Prostate gland (tissue), 2 donors: ENCODE data around the gene TOMM22. TPM values are rescaled to one million over a fixed set of nuclear protein-coding genes. Genes with fewer than 3 reads are reported as not detected.
A peak's percentile ranks its signal among the peaks of the same experiment; 100 is the strongest.

Experiments
- DNase-seq: peaks from one replicate; pipeline ENCODE4 v3.0.0-alpha.2; 2019; ENCODE audit warnings: low spot score
- H3K27ac ChIP-seq, 2 donors: fragments of 200-600 bp; sonication (generic); 2 replicates each; pipeline ENCODE4 v1.5.1; 2017 to 2019
- H3K27me3 ChIP-seq: fragments of 200-600 bp; sonication (generic); replicated peaks from 2 replicates; pipeline ENCODE4 v1.5.1; 2019; ENCODE audit not compliant: insufficient read depth
- H3K36me3 ChIP-seq, 2 donors: fragments of 200-600 bp; sonication (generic); 1 replicate in 1 of 2; 2 replicates in 1 of 2; pipeline versions ENCODE4 v1.5.1 to v1.8.1; 2017 to 2019
- H3K4me1 ChIP-seq: fragments of 200-600 bp; sonication (generic); replicated peaks from 2 replicates; pipeline ENCODE4 v1.5.1; 2019
- H3K4me3 ChIP-seq, 2 donors: fragments of 200-600 bp; sonication (generic); 2 replicates each; pipeline ENCODE4 v1.5.1; 2017 to 2019
- H3K9me3 ChIP-seq: fragments of 200-600 bp; sonication (generic); 2 replicates; pipeline ENCODE4 v1.5.1; 2017
- POLR2A ChIP-seq: fragments of 450-650 bp; IDR thresholded peaks from one replicate; pipeline ENCODE4 v1.6.1; 2016; ENCODE audit warnings: antibody characterized with exemption, mild to moderate bottlenecking
- POLR2AphosphoS5 ChIP-seq: sonication (generic); formaldehyde crosslinking; IDR thresholded peaks from one replicate; pipeline ENCODE4 v1.6.1; 2017; ENCODE audit warnings: antibody characterized with exemption
- WGBS: methylation state at CpG from one replicate; pipeline ENCODE4 v1.1.5; 2018; 5-methylcytosine and 5-hydroxymethylcytosine counted together
- intact Hi-C: fragments of 100-400 bp; cut with DNase I; formaldehyde crosslinking; loops from one replicate; pipeline ENCODE4 v1.14.2; 2022
- total RNA-seq, 2 donors: library from RNA; depleted of rRNA; stranded (reverse); fragments of >200 nt; gene quantifications; one replicate each; pipeline ENCODE4 v1.1.0, GENCODE V29; 2016
- TF ChIP-seq, protein P1 (sequence below), 4 experiments: fragments of 200-600 bp in 2 of 4; fragments of 450-650 bp in 2 of 4; sonication (generic) in 2 of 4; IDR thresholded peaks; 1 replicate in 3 of 4; 2 replicates in 1 of 4; pipeline ENCODE4 v1.5.1; 2016 to 2019; ENCODE audit warnings: antibody characterized with exemption in 4 of 4, mild to moderate bottlenecking in 2 of 4, moderate library complexity in 2 of 4

TOMM22 gene
- total RNA-seq, 2 donors from 2014 or later = 44.5 to 50.8 TPM

DNA sequence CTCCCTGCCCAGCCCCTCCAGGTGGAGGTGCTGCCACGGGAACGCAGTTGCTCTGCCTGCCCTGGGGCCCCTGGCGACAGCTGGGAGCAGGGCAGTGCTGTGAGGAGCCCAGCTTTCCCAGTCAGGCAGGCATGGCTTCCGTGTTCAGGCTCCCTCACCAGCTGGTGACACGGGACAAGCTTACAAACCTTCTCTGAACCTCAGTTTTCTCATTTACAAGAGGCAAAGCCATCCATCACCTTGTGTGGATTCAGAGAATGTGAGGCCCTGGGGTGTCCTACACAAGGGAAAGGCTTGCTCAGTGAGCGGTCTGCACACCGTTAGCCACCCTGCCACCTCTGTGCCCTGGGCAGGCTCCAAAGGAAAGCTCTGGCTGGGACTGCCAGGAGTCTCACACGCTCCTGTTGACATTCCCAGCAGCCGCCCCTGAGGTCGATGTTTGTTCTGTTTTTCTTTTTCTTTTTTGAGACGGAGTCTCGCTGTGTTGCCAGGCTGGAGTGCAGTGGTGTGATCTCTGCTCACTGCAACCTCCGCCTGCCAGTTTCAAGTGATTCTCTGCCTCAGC is 50.6 kb downstream of the TOMM22 start:
- Histone ChIP-seq H3K9me3 (no peaks in the 10 kb centered on the region), H3K4me3 (no peak overlapping the region), H3K27ac (peak overlapping the region; percentile 66 to 82), H3K36me3 (peaks cover 32 to 48% of the 10 kb centered on the region in 2 donors), H3K4me1 (peaks cover 8% of the 10 kb centered on the region), H3K27me3 (no peaks in the 10 kb centered on the region)
- intact Hi-C loops = loop anchor here (5.0 kb wide), 1 partner anchor 50 kb away; the partner anchor contains the start of gene TOMM22
- WGBS = 28% methylated on average over 13 of the region's 13 CpGs
- TF ChIP-seq POLR2A = no peak
- TF ChIP-seq POLR2AphosphoS5 = peak; percentile 18
- TF ChIP-seq, protein P1, sequence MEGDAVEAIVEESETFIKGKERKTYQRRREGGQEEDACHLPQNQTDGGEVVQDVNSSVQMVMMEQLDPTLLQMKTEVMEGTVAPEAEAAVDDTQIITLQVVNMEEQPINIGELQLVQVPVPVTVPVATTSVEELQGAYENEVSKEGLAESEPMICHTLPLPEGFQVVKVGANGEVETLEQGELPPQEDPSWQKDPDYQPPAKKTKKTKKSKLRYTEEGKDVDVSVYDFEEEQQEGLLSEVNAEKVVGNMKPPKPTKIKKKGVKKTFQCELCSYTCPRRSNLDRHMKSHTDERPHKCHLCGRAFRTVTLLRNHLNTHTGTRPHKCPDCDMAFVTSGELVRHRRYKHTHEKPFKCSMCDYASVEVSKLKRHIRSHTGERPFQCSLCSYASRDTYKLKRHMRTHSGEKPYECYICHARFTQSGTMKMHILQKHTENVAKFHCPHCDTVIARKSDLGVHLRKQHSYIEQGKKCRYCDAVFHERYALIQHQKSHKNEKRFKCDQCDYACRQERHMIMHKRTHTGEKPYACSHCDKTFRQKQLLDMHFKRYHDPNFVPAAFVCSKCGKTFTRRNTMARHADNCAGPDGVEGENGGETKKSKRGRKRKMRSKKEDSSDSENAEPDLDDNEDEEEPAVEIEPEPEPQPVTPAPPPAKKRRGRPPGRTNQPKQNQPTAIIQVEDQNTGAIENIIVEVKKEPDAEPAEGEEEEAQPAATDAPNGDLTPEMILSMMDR (IDR thresholded peaks at IDR 0.05) = peak in 1 of 4 experiments; percentile 28
- DNase-seq = no peak

DNA sequence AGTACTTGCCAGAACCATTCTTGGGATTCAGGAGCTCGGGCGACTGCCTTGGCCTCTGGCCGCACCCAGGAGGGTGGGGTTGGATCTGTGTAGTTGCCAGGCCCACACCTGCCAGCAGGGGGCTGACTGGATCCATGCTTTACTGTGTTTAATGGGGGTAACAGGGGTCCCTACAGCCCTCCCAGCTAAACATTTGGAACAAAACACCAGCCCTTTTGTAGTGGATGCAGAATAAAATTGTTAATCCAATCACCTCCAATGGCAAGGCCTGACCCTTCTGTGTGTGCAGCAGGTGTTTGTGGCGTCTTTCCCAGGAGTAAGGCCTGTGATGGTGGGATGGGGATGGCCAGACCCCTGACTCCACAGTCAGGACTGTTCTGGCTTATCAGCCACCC is 51.6 kb downstream of the TOMM22 start:
- WGBS = 29% methylated on average over 4 of the region's 4 CpGs
- Histone ChIP-seq H3K9me3 (no peaks in the 10 kb centered on the region), H3K4me1 (peaks cover 8% of the 10 kb centered on the region), H3K4me3 (no peak overlapping the region), H3K27me3 (no peaks in the 10 kb centered on the region), H3K36me3 (peaks cover 32 to 47% of the 10 kb centered on the region in 2 donors), H3K27ac (peak overlapping the region; percentile 66 to 82)
- intact Hi-C loops = loop anchor here (5.0 kb wide), 1 partner anchor 51 kb away; the partner anchor contains the start of gene TOMM22
- no peak for DNase-seq
- TF ChIP-seq POLR2AphosphoS5 (no peak), POLR2A (no peak)
- TF ChIP-seq, protein P1 (IDR thresholded peaks at IDR 0.05) = peak; percentile 51 to 78 (median 65)

- Histone ChIP-seq H3K4me1 (peaks cover 8% of the 10 kb centered on the region), H3K27me3 (no peaks in the 10 kb centered on the region), H3K9me3 (no peaks in the 10 kb centered on the region), H3K36me3 (peaks cover 32 to 47% of the 10 kb centered on the region in 2 donors), H3K4me3 (no peak overlapping the region), H3K27ac (peak overlapping the region; percentile 66 to 82)
- intact Hi-C loops = loop anchor here (5.0 kb wide), 1 partner anchor 52 kb away; the partner anchor contains the start of gene TOMM22
- DNase-seq = peak; percentile 67
- TF ChIP-seq, protein P1 (IDR thresholded peaks at IDR 0.05) = no peak
- TF ChIP-seq POLR2A = no peak
- peak; percentile 52 for TF ChIP-seq POLR2AphosphoS5
- WGBS = 28% methylated on average over 8 of the region's 8 CpGs
Measured at GRCh38 chr22:38733724-38734381, 52.1 kb downstream of the TOMM22 start.

- Histone ChIP-seq H3K4me1 (peaks cover 8% of the 10 kb centered on the region), H3K27me3 (no peaks in the 10 kb centered on the region), H3K36me3 (peaks cover 32 to 47% of the 10 kb centered on the region in 2 donors), H3K4me3 (no peak overlapping the region), H3K27ac (peak overlapping the region; percentile 66 to 82), H3K9me3 (no peaks in the 10 kb centered on the region)
- intact Hi-C loops = loop anchor here (5.0 kb wide), 1 partner anchor 52 kb away; the partner anchor contains the start of gene TOMM22
- WGBS = 83% methylated on average over 13 of the region's 13 CpGs
- TF ChIP-seq POLR2AphosphoS5 (no peak), POLR2A (no peak)
- TF ChIP-seq, protein P1 (IDR thresholded peaks at IDR 0.05) = no peak
- DNase-seq = no peak
Measured at GRCh38 chr22:38734421-38735100, 52.8 kb downstream of the TOMM22 start.

Other genes with a start within 250 kb of the TOMM22 start
- gene KCNJ4, start 226.8 kb upstream of the TOMM22 start, total RNA-seq = 1 to 10 TPM in 1 of 2 donors, not detected in 1; 3.2 TPM
- 10 to 100 TPM; 13.8 to 25.4 TPM for gene KDELR3, start 213.9 kb upstream of the TOMM22 start, total RNA-seq
- gene DDX17, start 175.6 kb upstream of the TOMM22 start, total RNA-seq = 100 to 1,000 TPM; 374 to 600 TPM
- gene DMC1, start 111.8 kb upstream of the TOMM22 start, total RNA-seq = 1 to 10 TPM in 1 of 2 donors, under 1 TPM in 1; 0.23 to 3.2 TPM
- gene FAM227A, start 25.6 kb upstream of the TOMM22 start, total RNA-seq = 1 to 10 TPM; 1.0 to 2.2 TPM
- gene CBY1, start 25.3 kb upstream of the TOMM22 start, total RNA-seq = 10 to 100 TPM; 24.7 to 41.0 TPM
- 10 to 100 TPM; 56.7 to 69.2 TPM for gene JOSD1, start 19.0 kb downstream of the TOMM22 start, total RNA-seq
- 10 to 100 TPM; 61.9 to 74.5 TPM for gene GTPBP1, start 24.0 kb downstream of the TOMM22 start, total RNA-seq
- 100 to 1,000 TPM; 401 to 445 TPM for gene SUN2, start 74.0 kb downstream of the TOMM22 start, total RNA-seq
- gene DNAL4, start 112.2 kb downstream of the TOMM22 start, total RNA-seq = 10 to 100 TPM; 36.9 to 41.8 TPM
- gene NPTXR, start 162.1 kb downstream of the TOMM22 start, total RNA-seq = 10 to 100 TPM; 12.6 to 36.2 TPM
- gene CBX6, start 190.3 kb downstream of the TOMM22 start, total RNA-seq = 10 to 100 TPM; 39.9 to 56.2 TPM